ENCODE measurements around the gene CCNL2. TPM values are rescaled to one million over a fixed set of nuclear protein-coding genes. Genes with fewer than 3 reads are reported as not detected.

Gene CCNL2
- total and polyA plus RNA-seq, 2 of the 13 experiments (the other 11 are each of a cell fraction or from before 2014, with no cell fraction given), result 105 to 340 TPM

GRCh38 chr1:1435106-1435903 is 36.2 kb upstream of the CCNL2 start, which contains the start of gene VWA1 (continued):
- TF ChIP-seq ZBTB3 (CRISPR knock-in tag; IDR thresholded peaks at IDR 0.05; ENCODE audit: borderline replicate concordance, low read depth) (no peak), SSRP1 (CRISPR knock-in tag; IDR thresholded peaks at IDR 0.05) (peak; percentile 69; the same call in 1 of the 2 replicates), ZNF687 (CRISPR knock-in tag; IDR thresholded peaks at IDR 0.05) (peak; percentile 74), STAT5B (CRISPR knock-in tag; IDR thresholded peaks at IDR 0.05) (no peak), ATF7-NPFF (CRISPR knock-in tag; IDR thresholded peaks at IDR 0.05; ENCODE audit: low read depth) (no peak; the same call in 1 of the 2 replicates), HNRNPUL1 (IDR thresholded peaks at IDR 0.05; ENCODE audit: low read depth, low read length) (no peak), CCAR2 (optimal IDR thresholded peaks at IDR 0.05; ENCODE audit: low read depth, low read length) (no peak), POLR2AphosphoS2 (IDR thresholded peaks at IDR 0.05; ENCODE audit: low read depth, low read length) (no peak), AGO2 (optimal IDR thresholded peaks at IDR 0.05; ENCODE audit: low read depth, low read length) (peak; percentile 79), ZBTB2 (CRISPR knock-in tag; IDR thresholded peaks at IDR 0.05; ENCODE audit: low read depth) (0 out of 2 replicates have a peak, but pooled peaks have one; percentile 32), RXRA (CRISPR knock-in tag; IDR thresholded peaks at IDR 0.05) (peak; percentile 48; the same call in 1 of the 2 replicates), SPEN (CRISPR knock-in tag; IDR thresholded peaks at IDR 0.05; ENCODE audit: low read depth) (peak; percentile 64), CENPBD1 (CRISPR knock-in tag; IDR thresholded peaks at IDR 0.05; ENCODE audit: borderline replicate concordance, low read depth) (no peak), KMT2A (CRISPR knock-in tag; IDR thresholded peaks at IDR 0.05) (no peak), HNF4G (IDR thresholded peaks at IDR 0.05; ENCODE audit: borderline replicate concordance, low read depth, low read length) (no peak), HNF4G (CRISPR knock-in tag; IDR thresholded peaks at IDR 0.05; ENCODE audit: borderline replicate concordance, low read depth) (no peak), HOXA7 (CRISPR knock-in tag; IDR thresholded peaks at IDR 0.05) (no peak), POLR2AphosphoS5 (IDR thresholded peaks at IDR 0.05; ENCODE audit: low read depth, low read length) (peak; percentile 67), PAX8 (CRISPR knock-in tag; IDR thresholded peaks at IDR 0.05; ENCODE audit: borderline replicate concordance) (no peak), ZBTB42 (CRISPR knock-in tag; IDR thresholded peaks at IDR 0.05) (no peak), ZNF530 (CRISPR knock-in tag; IDR thresholded peaks at IDR 0.05; ENCODE audit: low read depth) (no peak), ZFYVE20 (CRISPR knock-in tag; IDR thresholded peaks at IDR 0.05; ENCODE audit: borderline replicate concordance, low read depth) (no peak; the same call in 1 of the 2 replicates), ZSCAN29 (CRISPR knock-in tag; conservative IDR thresholded peaks at IDR 0.05) (0 out of 2 replicates have a peak, but pooled peaks have one; percentile 38), FOSL2 (CRISPR knock-in tag; IDR thresholded peaks at IDR 0.05) (no peak), LCORL (IDR thresholded peaks at IDR 0.05) (no peak), LCORL (CRISPR knock-in tag; IDR thresholded peaks at IDR 0.05) (0 out of 2 replicates have a peak, but pooled peaks have one; percentile 38)
